HL-60 (cell line): ENCODE results near the gene TMCO1.

ENCODE experiments used
- POLR2AphosphoS5 ChIP-seq: IDR thresholded peaks from 2 replicates; pipeline ENCODE4 v1.6.1; 2012; ENCODE audit warnings: low read depth
- TF ChIP-seq, protein P1 (sequence below): IDR thresholded peaks from one replicate; pipeline ENCODE4 v1.5.1; 2011; ENCODE audit warnings: low read length, control low read depth, inconsistent platforms; ENCODE audit not compliant: insufficient read depth

DNA sequence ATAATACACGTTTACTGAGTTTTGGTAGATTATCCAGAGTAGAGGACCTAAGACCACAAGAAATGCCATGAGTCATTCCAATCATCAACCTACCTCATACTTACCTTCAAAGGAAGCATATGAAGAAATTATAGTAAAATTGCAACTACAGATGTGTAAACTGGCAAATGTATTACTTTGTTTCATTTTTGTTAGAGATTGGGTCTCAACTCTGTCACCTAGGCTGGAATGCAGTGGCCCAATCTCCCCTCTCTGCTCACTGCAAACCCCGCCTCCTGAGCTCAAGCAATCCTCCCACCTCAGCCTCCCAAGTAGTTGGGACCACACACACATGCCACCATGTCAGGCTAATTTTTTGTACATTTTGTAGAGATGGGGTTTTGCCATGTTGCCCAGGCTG is 5.2 kb downstream of the TMCO1 start:
- TF ChIP-seq, protein P1, sequence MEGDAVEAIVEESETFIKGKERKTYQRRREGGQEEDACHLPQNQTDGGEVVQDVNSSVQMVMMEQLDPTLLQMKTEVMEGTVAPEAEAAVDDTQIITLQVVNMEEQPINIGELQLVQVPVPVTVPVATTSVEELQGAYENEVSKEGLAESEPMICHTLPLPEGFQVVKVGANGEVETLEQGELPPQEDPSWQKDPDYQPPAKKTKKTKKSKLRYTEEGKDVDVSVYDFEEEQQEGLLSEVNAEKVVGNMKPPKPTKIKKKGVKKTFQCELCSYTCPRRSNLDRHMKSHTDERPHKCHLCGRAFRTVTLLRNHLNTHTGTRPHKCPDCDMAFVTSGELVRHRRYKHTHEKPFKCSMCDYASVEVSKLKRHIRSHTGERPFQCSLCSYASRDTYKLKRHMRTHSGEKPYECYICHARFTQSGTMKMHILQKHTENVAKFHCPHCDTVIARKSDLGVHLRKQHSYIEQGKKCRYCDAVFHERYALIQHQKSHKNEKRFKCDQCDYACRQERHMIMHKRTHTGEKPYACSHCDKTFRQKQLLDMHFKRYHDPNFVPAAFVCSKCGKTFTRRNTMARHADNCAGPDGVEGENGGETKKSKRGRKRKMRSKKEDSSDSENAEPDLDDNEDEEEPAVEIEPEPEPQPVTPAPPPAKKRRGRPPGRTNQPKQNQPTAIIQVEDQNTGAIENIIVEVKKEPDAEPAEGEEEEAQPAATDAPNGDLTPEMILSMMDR = no peak
- TF ChIP-seq POLR2AphosphoS5 = no peak
